GM04503 (cell line): ENCODE results near the gene KLHL21.
"Not testable (repeated sequence)": the region's sequence is repeated elsewhere in the genome, so short reads cannot be mapped to it uniquely, and the experiment has no call there.

Experiments used
- DNase-seq: peaks from one replicate; pipeline ENCODE4 v3.0.0-alpha.2; 2012; ENCODE audit warnings: low read depth

KLHL21 gene

DNA sequence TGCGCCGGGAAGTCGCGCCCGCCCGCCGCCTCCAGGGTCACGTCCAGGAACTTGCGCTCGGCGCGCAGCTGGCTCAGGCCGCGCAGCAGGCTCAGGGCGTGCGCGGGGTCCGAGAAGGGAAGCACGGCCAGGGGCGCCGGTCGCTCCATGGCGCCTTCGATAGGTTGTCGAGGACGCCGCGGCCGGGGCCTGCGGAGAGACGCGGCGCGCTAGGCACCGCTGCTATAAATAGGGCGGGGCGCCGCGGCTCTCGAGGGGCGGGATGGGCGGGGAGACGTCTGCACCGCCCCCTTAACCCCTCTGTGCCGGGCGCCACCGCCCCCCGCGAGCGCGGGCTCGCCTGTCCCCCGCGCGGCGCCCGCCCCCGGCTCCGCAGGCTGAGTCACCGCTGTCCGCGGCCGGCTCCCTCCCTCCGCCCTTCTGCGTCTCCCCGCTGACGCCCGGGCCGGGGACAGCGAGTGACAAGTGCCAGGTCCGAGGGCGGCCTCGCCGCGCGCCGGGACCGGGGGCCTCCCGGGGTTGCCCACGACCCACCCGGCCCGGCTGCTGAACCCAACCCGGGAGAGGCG lies at the start of gene KLHL21:
KLHL21 (minus strand) TSS at position 201 of the 569 bp plus-strand sequence; CDS start at position 149, 52 bp downstream.
- DNase-seq = peak; percentile 32

GRCh38 chr1:6651909-6652308 lies 49.2 kb upstream of the KLHL21 start:
- no peak for DNase-seq

GRCh38 chr1:6648556-6648955 lies 45.9 kb upstream of the KLHL21 start:
- DNase-seq = no peak

- no peak for DNase-seq
Measured at GRCh38 chr1:6646499-6647148, 44.0 kb upstream of the KLHL21 start.

GRCh38 chr1:6645018-6645417 lies 42.3 kb upstream of the KLHL21 start:
- DNase-seq = no peak

- DNase-seq = not testable (repeated sequence)
Measured at GRCh38 chr1:6640867-6641266, 38.2 kb upstream of the KLHL21 start.

DNA sequence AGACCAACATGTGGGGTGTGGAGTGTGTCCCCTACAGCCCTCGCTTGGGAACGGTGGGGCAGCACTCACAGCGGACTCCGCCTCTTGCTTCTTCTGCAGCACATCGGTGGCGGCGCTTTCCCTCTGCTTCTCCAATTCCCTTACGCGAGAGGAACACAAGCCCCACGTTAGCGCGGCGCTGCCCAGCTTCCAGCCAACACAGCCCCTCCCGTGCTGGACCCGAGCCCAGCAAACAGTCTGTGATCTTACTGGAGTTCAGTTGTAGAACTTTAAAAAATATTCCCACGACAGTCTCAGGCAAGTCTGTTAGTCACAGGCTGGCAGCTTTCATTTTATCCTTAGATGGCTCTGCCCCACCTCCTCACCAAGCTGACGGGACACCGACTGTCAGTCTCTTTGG lies 35.6 kb upstream of the KLHL21 start:
- DNase-seq = peak; percentile 20

DNA sequence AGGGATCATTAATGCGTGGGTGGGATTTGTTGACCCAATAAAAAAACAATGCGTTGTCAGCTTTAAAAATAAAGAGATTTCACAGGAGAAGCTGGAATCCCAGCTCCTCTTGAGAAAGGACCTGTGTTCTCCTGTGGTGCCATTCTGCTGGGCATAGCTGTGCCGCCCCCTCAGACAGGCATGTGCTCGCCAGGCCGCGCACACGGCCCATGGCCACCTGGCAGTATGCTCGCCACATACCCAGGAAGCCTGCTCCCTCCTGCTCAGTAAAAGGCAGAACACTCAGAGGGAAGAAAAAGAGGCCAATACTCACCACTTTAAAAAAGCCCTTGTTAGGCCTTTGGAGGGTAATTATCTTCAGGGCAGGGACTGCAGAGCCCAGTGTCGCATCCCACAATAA lies 35.1 kb upstream of the KLHL21 start:
- DNase-seq = no peak

GRCh38 chr1:6636778-6637177 lies 34.1 kb upstream of the KLHL21 start:
- not testable (repeated sequence) for DNase-seq

DNA sequence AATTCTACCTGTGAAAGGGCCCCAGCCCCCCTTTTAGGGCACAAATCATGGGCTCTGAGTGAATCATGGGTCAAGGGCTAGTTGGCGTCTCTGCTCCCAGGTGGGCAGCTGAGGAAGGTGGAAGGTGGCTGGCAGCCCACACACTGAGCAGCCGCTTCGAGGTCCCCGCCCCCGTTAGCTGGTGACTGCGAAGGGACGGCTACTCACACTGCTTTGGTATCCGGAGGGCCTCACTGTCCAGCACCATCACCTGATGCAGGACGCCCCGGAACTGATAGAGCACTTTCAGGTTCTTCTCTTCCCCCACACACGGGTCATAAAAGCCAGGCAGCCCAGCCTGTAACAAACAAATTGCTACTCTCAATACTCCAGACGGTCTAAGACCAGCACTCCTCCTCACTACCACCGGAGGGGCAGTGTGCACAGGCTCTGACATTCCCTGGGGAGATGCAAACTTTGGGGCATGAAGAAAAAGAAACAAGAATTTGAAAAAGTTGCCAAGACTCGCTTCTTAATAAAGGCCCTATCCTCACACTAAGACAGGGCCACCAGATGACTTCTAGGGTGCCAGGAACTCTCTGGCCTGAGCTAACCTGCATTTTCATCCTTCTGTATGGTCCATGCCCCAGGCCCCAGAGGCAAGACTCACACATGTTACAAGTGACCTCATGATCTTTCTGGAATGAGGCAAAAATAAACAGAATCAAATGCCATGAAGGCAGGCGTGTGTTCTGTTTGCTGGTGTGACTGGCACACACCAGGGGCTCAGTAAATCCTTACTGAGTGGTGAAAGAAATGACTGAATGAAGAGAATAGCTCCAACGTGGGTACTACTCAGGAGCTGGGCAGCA lies 33.5 kb upstream of the KLHL21 start:
- no peak for DNase-seq

DNA sequence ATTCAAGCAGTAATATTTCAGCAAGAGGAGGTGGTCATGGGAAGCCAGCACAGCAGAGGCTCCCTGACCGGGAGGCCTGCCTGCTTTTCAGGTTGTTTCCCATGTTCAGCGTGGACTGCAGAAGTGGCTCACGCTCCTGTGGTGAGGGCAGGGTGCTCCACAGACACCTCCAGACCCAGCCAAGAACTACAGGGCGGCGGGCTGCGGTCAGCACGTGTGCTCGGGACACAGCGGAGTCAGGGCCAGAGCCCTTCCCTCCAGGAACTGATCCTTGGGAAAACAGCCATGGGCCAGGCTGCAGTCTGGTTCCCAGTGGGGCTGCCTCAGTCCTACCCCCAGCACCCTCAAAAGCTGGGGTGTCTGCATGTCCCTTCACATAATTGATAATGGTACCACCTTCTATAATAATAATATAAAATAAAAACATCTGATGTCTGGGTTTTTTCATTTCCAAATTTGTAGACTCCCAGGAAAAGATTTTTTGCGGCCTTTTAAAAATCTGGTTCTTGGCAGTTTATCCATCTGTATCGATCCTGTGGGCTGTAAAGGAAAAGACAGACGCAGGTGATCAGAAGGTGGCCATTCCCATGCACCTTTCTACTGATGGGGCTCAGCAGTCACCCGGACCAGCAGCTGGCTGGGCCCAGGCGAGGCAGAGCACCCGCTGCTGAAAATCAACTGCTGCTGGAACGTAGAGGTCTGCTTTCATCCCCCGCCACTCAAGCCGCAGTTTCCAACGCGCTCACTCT lies 32.7 kb upstream of the KLHL21 start:
- DNase-seq = no peak

DNA sequence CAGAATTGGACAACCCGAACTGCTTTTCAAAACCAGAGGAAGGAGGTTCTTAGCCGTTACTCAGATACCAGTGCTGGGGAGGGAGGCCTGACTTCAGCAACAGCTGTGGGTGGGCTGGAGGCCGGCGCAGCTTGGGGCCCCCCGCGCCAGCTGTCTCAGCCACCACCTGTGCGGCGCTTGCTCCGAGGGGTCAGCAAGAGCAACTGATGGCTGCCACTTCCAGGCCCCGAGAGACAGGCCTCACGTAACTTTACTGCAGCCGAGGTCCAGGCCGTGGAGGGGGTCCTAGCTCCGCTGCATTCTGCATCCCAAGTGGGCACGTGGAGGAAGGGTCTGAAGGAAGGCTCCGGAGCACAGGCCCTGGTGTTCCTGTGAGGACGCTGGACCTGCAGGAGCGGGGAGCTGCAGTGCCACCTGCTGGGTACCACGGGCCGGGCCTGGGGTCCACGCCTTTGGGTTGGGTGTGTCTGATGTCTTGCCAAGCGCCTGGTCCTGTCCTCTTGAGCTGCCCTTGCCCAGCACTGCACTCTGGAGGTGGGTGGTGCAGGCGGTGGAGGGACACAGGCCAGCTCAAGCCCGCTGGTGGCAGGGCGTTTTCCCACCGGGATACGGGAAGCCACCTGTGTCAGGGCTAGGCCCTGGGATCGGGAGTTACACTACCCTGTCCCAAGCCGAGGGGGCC lies 31.8 kb upstream of the KLHL21 start:
- DNase-seq = no peak

DNA sequence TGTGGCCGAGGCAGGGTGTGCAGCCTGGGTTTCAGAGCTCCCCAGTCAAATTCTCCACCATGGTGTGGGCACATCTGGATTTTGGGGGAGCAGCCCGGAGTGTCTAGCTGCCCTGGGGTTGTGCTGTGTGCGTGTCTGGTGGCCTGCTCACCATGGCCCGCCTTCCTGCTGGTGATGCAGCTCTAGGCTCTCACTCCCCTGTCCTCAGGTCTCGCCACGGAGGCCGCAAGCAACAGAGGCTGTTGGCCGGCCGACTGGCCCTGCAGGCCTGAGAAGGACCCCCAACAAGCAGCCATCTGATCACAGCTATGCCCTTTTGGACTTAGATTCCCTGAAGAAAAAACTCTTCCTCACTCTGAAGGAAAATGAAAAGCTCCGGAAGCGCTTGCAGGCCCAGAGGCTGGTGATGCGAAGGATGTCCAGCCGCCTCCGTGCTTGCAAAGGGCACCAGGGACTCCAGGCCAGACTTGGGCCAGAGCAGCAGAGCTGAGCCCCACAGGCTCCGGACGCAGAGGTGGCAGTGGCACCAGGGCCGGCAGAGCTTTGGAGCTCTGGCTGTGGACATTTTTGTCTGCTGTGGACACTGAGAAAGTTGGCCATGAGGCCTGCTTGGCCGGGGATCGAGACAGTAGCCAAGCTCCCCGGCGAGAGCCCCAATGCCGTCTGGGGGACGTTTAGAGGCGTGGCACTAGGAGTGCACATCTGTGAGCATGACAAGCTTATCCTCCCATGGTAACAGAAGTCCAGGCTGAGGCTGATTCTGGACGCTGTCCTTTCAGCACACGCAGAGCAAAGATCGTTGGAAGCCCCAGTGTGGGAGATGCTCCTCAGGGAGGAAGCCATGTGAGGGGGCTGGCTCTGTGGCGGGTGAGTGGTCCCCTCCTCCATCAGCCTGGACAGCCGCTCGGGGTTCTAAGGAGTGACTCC lies 30.2 kb upstream of the KLHL21 start:
- no peak for DNase-seq

DNA sequence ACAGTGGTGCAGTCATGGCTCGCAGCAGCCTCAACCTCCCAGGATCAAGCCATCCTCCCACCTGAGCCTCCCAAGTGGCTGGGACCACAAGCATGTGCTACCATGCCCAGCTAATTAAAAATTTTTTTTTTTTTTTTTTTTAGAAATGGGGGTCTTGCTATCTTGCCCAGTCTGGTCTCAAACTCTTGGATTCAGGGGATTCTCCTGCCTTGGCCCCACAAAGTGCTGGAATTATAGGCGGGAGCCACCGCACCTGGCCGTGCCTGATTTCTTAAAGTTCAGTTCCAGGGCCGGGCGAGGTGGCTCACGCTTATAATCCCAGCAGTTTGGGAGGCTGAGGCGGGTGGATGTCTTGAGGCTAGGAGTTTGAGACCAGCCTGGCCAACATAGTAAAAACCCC lies 28.4 kb upstream of the KLHL21 start:
- no peak for DNase-seq

DNA sequence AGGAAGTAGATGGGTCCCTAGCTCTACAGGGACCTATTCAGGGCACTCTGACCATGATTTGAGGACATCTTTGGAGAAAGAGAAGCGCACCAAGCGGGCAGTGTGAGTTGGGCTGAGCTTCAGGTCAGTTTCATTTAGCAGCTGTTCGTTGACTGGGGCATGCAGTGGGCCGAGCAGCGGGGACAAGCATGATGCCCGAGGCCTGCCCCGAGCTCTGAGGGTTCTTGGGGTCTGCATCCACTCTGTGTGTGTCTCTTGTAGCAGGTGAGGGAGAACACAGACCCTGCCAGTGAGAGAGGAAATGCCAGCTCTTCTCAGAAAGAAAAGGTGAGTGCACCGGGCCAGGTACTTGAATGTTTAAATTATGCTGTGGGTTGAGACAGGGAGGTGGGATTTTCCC lies 27.4 kb upstream of the KLHL21 start:
- no peak for DNase-seq

GRCh38 chr1:6628971-6629479 lies 26.4 kb upstream of the KLHL21 start:
- no peak for DNase-seq

DNA sequence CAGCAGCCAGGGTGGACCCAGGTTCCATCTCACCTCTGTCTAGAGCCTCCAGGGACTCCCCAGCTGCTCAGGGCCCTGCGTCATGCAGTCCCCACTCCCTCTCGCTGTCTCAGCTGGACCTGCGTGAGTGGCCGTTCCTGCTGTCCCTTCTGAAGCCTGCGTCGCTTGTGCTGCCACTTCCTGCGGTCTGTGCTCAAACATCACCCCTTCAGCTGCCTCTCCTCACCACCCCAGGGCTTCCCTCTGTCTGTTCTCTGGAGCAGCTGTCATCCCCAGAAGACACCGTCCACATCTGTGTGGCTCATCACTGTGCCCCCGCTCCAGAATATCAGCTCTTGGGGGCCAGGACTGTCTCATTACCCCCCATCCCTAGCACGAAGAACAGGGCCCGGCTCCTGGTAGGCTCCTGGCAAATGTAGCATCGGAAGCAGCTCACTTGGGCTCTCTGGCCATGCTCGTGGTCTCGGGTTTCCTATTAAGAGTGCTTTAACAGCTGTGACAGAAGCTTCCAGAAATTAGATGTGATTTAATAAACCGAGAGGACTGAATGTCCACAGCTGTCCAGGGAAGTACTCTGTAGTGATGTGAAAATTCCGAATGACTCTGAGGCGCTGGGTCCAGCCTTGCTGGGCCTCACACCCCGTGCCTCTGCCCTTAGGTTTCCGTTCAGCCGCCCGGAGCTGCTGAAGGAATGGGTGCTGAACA lies 25.3 kb upstream of the KLHL21 start:
- DNase-seq = no peak

GRCh38 chr1:6627031-6627430 lies 24.4 kb upstream of the KLHL21 start:
- DNase-seq = no peak

DNA sequence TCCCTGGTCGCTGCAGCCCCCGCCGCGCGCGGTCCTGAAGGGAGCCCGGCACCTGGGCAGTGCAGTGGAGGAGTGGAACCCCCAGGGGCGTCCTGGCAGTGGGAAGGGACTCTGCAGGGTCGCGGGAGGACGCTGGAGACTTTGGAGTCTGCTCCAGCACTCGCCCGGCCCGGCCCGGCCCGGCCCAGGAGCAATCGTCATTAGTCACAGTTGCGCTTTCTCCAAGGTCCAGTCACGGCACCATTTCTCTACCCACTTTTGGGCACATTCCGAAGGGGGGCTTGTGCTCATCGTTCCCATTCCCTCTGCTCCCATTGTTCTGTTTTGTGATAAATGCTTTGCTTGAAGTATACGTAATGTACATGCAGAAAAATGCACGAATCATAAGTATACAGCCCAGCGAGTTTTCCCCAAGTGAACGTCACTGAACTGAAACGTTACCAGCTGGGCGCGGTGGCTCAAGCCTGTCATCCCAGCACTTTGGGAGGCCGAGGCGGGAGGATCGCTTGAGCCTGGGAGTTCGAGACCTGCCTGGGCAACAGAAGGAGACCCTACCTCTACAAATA lies 23.0 kb upstream of the KLHL21 start:
- peak; percentile 30 for DNase-seq
